Mucosa of rectum (tissue), 2 donors: Measurements from ENCODE around the gene C22orf42.

ENCODE experiments used
- H3K27ac ChIP-seq, 2 donors: one replicate each; pipeline ENCODE4 v1.7.0; 2013; ENCODE audit warnings: inconsistent platforms in 2 of 2, low read depth in 2 of 2, low read length in 2 of 2
- H3K27me3 ChIP-seq, 2 donors: one replicate each; pipeline ENCODE4 v1.7.0; 2013; ENCODE audit warnings: low read length in 2 of 2; ENCODE audit not compliant: control insufficient read depth in 2 of 2, insufficient read depth in 2 of 2
- H3K36me3 ChIP-seq, 2 donors: one replicate each; pipeline ENCODE4 v1.7.0; 2013; ENCODE audit warnings: low read length in 2 of 2; ENCODE audit not compliant: control insufficient read depth in 2 of 2, insufficient read depth in 2 of 2
- H3K4me1 ChIP-seq, 2 donors: one replicate each; pipeline ENCODE4 v1.7.0; 2013; ENCODE audit warnings: low read length in 2 of 2, mild to moderate bottlenecking in 1 of 2; ENCODE audit not compliant: control insufficient read depth in 2 of 2, insufficient read depth in 2 of 2
- H3K4me3 ChIP-seq, 2 donors: one replicate each; pipeline ENCODE4 v1.7.0; 2013; ENCODE audit warnings: low read length in 2 of 2
- H3K9ac ChIP-seq, 2 donors: one replicate each; pipeline ENCODE4 v1.7.0; 2013; ENCODE audit warnings: low read length in 2 of 2, low read depth in 1 of 2, mild to moderate bottlenecking in 1 of 2
- H3K9me3 ChIP-seq, 2 donors: one replicate each; pipeline ENCODE4 v1.7.0; 2013; ENCODE audit warnings: low read length in 2 of 2; ENCODE audit not compliant: control insufficient read depth in 2 of 2
- donor health status: healthy.
- donor health status: Normal muscosa, but diverticular disease.

C22orf42 gene

GRCh38 chr22:32158712-32159533 is at the start of gene C22orf42:
TSS of gene C22orf42 (minus strand) at chr22:32159303. CDS start at chr22:32159215, 88 bp downstream.
- H3K4me3 ChIP-seq, result no peak within 1 kb of the TSS
- no peaks in the 10 kb centered on the region for H3K36me3 ChIP-seq
- H3K9me3 ChIP-seq, result no peaks in the 10 kb centered on the region
- peaks cover 0 to 1% of the 10 kb centered on the region in 2 donors for H3K27me3 ChIP-seq
- no peak within 1 kb of the TSS for H3K27ac ChIP-seq
- H3K9ac ChIP-seq, result no peak within 1 kb of the TSS
- H3K4me1 ChIP-seq, result no peaks in the 10 kb centered on the region

DNA sequence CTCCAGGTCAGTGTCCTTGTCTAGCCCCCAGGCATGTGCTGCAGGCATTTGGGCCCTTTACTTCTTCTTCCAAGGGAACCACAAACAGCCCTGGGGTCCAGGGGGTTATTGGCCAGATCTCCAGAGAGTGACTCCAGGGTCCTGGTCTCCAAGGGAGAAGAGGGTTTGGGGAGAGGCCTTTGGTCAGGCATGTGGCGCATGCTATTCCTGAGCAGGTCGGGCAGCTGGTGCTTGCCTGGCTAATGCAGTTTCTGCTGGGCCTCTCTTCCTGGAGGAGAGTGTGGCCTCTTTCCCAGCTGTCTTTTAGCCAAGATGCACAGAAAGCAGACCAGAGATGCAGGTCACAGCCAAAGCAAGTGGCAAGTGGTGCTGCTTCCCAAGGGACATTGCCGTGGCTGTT is 49.6 kb upstream of the C22orf42 start:
- Histone ChIP-seq H3K27me3 (peaks cover 0 to 1% of the 10 kb centered on the region in 2 donors), H3K9ac (no peak overlapping the region), H3K4me3 (no peak overlapping the region), H3K27ac (no peak overlapping the region), H3K9me3 (no peaks in the 10 kb centered on the region), H3K4me1 (no peaks in the 10 kb centered on the region), H3K36me3 (no peaks in the 10 kb centered on the region)

GRCh38 chr22:32207971-32208480 is 48.9 kb upstream of the C22orf42 start:
- Histone ChIP-seq H3K9ac (no peak overlapping the region), H3K27me3 (peaks cover under 1 to 8% of the 10 kb centered on the region in 2 donors), H3K36me3 (no peaks in the 10 kb centered on the region)

GRCh38 chr22:32206774-32207758 is 48.0 kb upstream of the C22orf42 start:
- peaks cover 2 to 10% of the 10 kb centered on the region in 2 donors for H3K4me1 ChIP-seq
- no peaks in the 10 kb centered on the region for H3K9me3 ChIP-seq
- H3K27ac ChIP-seq, result no peak overlapping the region
- no peaks in the 10 kb centered on the region for H3K36me3 ChIP-seq
- H3K9ac ChIP-seq, result no peak overlapping the region
- H3K27me3 ChIP-seq, result peaks cover 2 to 11% of the 10 kb centered on the region in 2 donors
- no peak overlapping the region for H3K4me3 ChIP-seq

More at GRCh38 chr22:32207971-32208480, 48.9 kb upstream of the C22orf42 start:
- no peak overlapping the region for H3K27ac ChIP-seq
- H3K9me3 ChIP-seq, result no peaks in the 10 kb centered on the region
- H3K4me1 ChIP-seq, result peaks cover 0 to 2% of the 10 kb centered on the region in 2 donors
- H3K4me3 ChIP-seq, result no peak overlapping the region

GRCh38 chr22:32205974-32206773 is 47.1 kb upstream of the C22orf42 start:
- H3K9ac ChIP-seq, result no peak overlapping the region
- no peak overlapping the region for H3K27ac ChIP-seq
- no peak overlapping the region for H3K4me3 ChIP-seq
- no peaks in the 10 kb centered on the region for H3K36me3 ChIP-seq
- peaks cover 2 to 10% of the 10 kb centered on the region in 2 donors for H3K4me1 ChIP-seq
- H3K27me3 ChIP-seq, result peaks cover 2 to 11% of the 10 kb centered on the region in 2 donors
- H3K9me3 ChIP-seq, result no peaks in the 10 kb centered on the region

GRCh38 chr22:32204856-32205722 is 46.0 kb upstream of the C22orf42 start, which contains the start of gene RFPL2:
TSS of gene RFPL2 (minus strand) at chr22:32205073. CDS start at chr22:32202451, 2,622 bp downstream.
- Histone ChIP-seq H3K4me1 (peaks cover 2 to 10% of the 10 kb centered on the region in 2 donors), H3K9ac (no peak within 1 kb of the TSS), H3K36me3 (no peaks in the 10 kb centered on the region), H3K4me3 (peak within 1 kb of the TSS in 1 of 2 donors; percentile 20), H3K27me3 (peaks cover 2 to 11% of the 10 kb centered on the region in 2 donors), H3K9me3 (no peaks in the 10 kb centered on the region), H3K27ac (no peak within 1 kb of the TSS)

DNA sequence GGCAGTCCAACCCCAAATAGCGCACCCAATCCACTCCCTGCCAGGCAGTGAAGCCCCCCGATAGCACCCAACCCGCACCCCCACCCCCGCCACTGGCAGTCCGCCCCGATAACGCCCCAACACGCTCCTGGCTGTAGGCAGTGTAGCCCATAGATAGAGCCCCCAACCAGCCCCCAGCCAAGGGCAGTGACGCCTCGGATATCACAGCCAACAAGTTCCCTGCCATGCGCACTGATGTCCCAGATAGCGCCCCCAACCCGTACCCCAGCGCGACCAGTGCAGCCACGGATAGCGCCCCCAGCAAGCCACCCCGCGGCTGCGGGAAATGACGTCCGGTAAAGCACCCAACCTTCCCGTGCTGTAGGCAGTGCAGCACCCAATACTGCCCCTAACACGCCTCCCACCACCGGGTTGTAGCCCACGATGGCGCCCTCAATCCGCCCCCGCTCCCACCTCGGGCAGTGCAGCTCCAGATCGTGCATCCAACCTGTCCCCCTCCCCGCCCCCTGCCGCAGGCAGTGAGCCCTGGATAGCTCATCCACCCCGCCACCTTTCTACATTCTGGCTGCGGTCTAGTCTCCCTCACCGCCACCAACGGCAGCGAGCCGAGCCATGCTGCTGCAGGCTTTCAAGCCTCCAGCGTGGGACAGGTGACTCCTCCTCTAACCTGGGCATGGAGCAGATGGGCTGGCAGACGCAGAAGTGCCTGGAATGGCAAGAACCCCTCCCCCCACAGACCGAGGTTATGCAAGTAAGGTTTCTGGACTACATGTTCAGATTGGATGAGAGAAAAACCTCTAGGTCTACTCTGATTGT is 45.1 kb upstream of the C22orf42 start:
- Histone ChIP-seq H3K9ac (no peak overlapping the region), H3K36me3 (no peaks in the 10 kb centered on the region), H3K27me3 (peaks cover 2 to 11% of the 10 kb centered on the region in 2 donors), H3K4me1 (peaks cover 2 to 10% of the 10 kb centered on the region in 2 donors), H3K4me3 (peak overlapping the region in 1 of 2 donors; percentile 20), H3K27ac (no peak overlapping the region), H3K9me3 (no peaks in the 10 kb centered on the region)

GRCh38 chr22:32203181-32204039 is 44.3 kb upstream of the C22orf42 start:
- Histone ChIP-seq H3K36me3 (no peaks in the 10 kb centered on the region), H3K27me3 (peaks cover 2 to 11% of the 10 kb centered on the region in 2 donors), H3K9me3 (no peaks in the 10 kb centered on the region), H3K27ac (no peak overlapping the region), H3K9ac (no peak overlapping the region), H3K4me1 (peaks cover 2 to 10% of the 10 kb centered on the region in 2 donors), H3K4me3 (no peak overlapping the region)
